NB4 (cell line): ENCODE measurements around the gene APOBEC3A.
"Not testable (repeated sequence)": the region's sequence is repeated elsewhere in the genome, so short reads cannot be mapped to it uniquely, and the experiment has no call there.

Experiments used
- DNase-seq: peaks from one replicate; pipeline ENCODE4 v3.0.0; 2010; ENCODE audit warnings: low read depth
- H3K4me3 ChIP-seq: one replicate; pipeline ENCODE4 v1.5.1; 2011; ENCODE audit warnings: mild to moderate bottlenecking, low read depth, low read length, moderate library complexity
- MYC ChIP-seq: IDR thresholded peaks from 2 replicates; pipeline ENCODE4 v1.6.1; 2011; ENCODE audit warnings: low read depth, low read length
- POLR2A ChIP-seq: IDR thresholded peaks from 2 replicates; pipeline ENCODE4 v1.6.1; 2011; ENCODE audit warnings: mild to moderate bottlenecking; ENCODE audit not compliant: insufficient read length; ENCODE audit errors: extremely low read depth
- TF ChIP-seq, protein P1 (sequence below): IDR thresholded peaks from one replicate; pipeline ENCODE4 v1.5.1; 2012; ENCODE audit warnings: low read depth, low read length
- TF ChIP-seq, protein P2 (sequence below): IDR thresholded peaks from 2 replicates; pipeline ENCODE4 v1.6.1; 2011; ENCODE audit warnings: low read depth, low read length

The APOBEC3A gene

DNA sequence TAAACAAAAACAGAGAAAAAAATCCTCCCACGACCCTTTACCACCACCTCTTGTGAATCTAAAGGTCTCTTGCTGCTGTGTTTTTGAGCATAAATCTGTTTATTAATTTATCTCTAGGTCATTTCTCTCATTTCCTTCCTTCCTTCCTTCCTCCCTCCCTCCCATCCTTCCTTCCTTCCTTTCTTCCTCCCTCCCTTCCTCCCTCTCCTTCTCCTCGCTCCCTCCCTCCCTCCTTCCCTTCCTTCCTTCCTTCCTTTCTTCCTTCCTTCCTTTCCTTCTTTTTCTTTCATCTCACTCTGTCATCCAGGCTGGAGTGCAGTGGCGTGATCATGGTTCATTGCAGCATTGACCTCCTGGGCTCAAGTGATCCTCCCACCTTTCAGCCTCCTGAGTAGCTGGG lies 13.5 kb upstream of the APOBEC3A start:
- no peak overlapping the region for H3K4me3 ChIP-seq
- TF ChIP-seq POLR2A (no peak), MYC (no peak)
- TF ChIP-seq, protein P1, sequence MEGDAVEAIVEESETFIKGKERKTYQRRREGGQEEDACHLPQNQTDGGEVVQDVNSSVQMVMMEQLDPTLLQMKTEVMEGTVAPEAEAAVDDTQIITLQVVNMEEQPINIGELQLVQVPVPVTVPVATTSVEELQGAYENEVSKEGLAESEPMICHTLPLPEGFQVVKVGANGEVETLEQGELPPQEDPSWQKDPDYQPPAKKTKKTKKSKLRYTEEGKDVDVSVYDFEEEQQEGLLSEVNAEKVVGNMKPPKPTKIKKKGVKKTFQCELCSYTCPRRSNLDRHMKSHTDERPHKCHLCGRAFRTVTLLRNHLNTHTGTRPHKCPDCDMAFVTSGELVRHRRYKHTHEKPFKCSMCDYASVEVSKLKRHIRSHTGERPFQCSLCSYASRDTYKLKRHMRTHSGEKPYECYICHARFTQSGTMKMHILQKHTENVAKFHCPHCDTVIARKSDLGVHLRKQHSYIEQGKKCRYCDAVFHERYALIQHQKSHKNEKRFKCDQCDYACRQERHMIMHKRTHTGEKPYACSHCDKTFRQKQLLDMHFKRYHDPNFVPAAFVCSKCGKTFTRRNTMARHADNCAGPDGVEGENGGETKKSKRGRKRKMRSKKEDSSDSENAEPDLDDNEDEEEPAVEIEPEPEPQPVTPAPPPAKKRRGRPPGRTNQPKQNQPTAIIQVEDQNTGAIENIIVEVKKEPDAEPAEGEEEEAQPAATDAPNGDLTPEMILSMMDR, result no peak
- TF ChIP-seq, protein P2, sequence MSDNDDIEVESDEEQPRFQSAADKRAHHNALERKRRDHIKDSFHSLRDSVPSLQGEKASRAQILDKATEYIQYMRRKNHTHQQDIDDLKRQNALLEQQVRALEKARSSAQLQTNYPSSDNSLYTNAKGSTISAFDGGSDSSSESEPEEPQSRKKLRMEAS, result no peak
- DNase-seq, result no peak

DNA sequence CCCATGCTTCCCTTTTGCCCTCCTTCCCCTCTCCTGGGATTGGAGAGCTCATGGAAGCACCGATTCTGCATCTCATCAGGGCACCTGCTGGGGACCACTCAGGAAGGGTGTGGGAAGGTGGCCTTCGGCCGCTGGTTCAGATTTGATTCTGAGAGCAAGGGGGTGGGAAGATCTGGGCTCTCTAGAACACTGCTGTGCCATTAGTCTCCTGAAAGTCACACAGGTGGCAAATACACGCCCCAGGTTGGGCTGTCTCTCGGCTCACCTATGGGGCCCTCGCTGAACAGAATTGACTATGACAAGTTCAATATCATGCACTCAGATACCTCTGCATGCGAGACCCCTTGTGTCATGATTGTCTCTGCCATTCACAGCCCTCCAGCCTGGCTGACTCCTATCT lies 12.8 kb upstream of the APOBEC3A start:
- H3K4me3 ChIP-seq, result no peak overlapping the region
- TF ChIP-seq MYC (no peak), POLR2A (no peak)
- TF ChIP-seq, protein P1, result no peak
- TF ChIP-seq, protein P2, result no peak
- no peak for DNase-seq

DNA sequence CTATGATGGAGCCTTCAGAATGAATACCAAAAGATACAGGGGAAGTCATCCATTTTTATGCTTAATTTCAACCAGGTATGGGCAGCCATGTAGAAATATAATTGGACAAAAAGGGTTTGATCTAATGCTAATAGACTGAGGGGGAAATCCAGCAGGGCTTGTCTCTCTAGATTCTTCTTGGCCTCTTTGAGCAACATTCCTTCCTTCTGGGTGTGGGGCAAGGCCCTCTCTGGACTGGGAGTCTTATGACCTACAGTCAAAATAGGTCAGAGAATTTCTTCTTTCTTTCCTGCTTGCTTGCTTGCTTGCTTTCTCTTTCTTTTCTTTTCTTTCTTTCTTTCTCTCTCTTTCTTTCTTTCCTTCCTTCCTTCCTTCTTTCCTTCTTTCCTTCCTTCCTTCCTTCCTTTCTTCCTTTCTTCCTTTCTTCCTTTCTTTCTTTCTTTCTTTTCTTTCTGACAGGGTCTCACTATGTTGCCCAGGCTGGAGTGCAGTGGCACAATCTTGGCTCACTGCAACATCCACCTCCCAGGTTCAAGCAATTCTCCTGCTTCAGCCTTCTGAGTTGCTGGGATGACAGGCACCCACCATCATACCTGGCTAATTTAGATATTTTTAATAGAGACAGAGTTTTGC lies 11.6 kb upstream of the APOBEC3A start:
- DNase-seq, result not testable (repeated sequence)

DNA sequence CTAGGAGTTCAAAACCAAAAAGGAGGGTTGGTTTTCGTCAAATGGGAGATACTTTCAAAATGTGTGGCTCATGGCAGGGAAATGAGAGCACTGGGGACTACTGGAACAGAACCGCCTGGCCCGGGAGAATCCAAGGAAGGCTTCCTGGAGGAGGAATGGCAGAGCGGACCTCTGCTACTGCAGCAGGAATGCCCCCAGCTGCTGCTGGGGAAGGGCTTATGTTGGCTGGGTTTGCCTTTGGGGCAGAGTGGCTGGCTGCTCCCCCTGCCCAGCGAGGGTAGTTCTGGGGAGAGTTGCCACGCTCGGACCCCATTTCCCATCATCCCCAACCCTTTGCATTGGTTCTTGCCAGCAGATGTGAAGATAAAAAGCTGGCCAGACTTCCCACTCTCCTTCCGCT lies 10.6 kb upstream of the APOBEC3A start:
- no peak overlapping the region for H3K4me3 ChIP-seq
- no peak for DNase-seq
- TF ChIP-seq MYC, result no peak
- TF ChIP-seq, protein P2, result no peak
- TF ChIP-seq POLR2A, result no peak
- TF ChIP-seq, protein P1, result no peak

More for the DNA sequence above, 11.6 kb upstream of the APOBEC3A start:
- not testable (repeated sequence) for H3K4me3 ChIP-seq

DNA sequence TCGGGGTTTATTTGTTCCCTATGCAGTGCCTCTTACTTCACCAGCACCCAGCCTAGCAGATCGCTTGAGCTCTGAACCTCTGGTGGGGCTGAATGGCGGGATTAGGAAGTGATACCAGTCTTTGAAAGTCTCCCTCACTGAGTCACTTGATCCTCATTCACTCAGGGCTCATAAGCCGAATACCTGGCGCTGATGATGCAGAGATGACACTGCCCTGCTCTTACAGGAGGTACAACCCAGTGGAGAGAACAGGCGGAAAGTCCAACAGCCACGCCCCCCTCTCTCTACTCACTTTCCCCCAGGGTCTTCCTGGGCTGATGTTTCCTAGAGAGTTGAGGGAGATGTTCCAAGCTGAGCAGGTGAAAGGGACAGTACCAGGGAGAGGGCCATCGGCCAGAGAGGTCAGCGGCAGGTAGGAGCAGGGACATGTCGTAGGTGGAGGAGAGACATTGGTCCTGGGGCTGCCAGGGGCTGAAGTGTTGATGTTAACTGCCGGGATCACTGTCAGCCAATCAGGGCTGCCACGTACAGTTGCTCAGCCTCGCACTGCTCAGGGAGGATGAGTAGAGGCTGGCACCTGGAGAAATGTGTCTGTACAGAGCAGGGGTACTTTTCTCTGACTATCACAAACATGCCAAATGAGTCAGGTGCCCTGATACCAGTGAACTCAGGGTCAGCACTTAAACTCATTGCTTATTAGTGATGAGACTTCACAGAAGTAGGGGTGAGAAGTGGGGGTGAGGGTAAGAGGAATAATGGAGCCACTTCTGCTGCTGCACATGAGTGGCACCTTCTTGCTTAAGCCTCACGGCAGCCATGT lies 9.9 kb upstream of the APOBEC3A start:
- no peak for TF ChIP-seq MYC
- no peak for TF ChIP-seq POLR2A
- TF ChIP-seq, protein P2, result no peak
- TF ChIP-seq, protein P1, result no peak
- peak; percentile 19 for DNase-seq
- H3K4me3 ChIP-seq, result no peak overlapping the region

DNA sequence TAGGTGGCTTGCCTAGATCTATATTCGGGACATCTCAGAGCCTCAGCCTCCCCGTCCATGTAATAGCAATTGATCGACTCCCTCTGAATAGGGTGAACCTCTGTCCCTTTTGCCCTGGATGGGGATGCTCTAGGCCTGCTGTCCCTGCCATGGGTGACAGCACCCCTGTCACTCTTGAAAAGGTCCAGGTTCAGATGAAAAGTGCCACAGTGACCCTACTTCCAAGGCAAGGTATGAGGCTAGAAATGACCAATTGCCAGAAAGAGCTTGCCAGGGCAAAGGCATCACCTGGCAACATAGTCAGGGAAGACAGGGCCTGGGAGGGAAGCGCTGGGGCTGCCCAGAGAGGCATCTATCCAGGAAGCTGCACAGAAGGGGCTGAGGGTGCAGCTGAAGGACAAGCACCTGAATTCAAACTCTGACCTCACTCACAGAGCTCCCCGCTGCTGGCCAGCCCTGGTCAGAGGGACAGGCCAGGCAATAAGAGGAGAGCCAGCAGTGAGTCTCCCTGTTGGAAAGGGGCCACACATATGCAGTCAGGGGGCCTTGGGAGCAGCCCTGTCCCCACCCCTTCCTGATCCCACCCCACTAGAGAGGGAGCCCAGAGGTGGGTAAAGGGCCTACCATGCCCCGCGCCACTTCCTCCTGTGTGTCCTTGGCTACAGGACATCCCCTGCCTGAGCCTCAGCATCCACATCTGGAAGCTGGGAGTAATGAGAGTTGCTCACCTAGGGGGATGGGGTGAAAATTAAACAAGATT lies 9.0 kb upstream of the APOBEC3A start:
- TF ChIP-seq, protein P1, result no peak
- TF ChIP-seq, protein P2, result no peak
- TF ChIP-seq MYC (no peak), POLR2A (no peak)
- H3K4me3 ChIP-seq, result no peak overlapping the region
- DNase-seq, result no peak
